Cardiac septum (tissue), 1 donor: ENCODE results near the gene SH2D7. TPM values are rescaled to one million over a fixed set of nuclear protein-coding genes. Genes with fewer than 3 reads are reported as not detected.
"Not testable (repeated sequence)": the region's sequence is repeated elsewhere in the genome, so short reads cannot be mapped to it uniquely, and the experiment has no call there.

Experiments used
- DNase-seq: peaks from one replicate; pipeline ENCODE4 v3.0.0-alpha.2; 2020; ENCODE audit warnings: low spot score
- intact Hi-C: fragments of 100-400 bp; cut with DNase I; formaldehyde crosslinking; loops from one replicate; pipeline ENCODE4 v1.14.0; 2022
- total RNA-seq: library from RNA; stranded (reverse); fragmentation: NEBNext Ultra II Directional; extraction: Animal tissue kit (Norgen Biotek cat#: 25700); gene quantifications from one replicate; pipeline ENCODE4 v1.2.1, GENCODE V29; 2021
- donor health status: DM: no; HTN: no; CAD: no.

Gene SH2D7
- total RNA-seq, 1 donor from 2014 or later, result not detected

DNA sequence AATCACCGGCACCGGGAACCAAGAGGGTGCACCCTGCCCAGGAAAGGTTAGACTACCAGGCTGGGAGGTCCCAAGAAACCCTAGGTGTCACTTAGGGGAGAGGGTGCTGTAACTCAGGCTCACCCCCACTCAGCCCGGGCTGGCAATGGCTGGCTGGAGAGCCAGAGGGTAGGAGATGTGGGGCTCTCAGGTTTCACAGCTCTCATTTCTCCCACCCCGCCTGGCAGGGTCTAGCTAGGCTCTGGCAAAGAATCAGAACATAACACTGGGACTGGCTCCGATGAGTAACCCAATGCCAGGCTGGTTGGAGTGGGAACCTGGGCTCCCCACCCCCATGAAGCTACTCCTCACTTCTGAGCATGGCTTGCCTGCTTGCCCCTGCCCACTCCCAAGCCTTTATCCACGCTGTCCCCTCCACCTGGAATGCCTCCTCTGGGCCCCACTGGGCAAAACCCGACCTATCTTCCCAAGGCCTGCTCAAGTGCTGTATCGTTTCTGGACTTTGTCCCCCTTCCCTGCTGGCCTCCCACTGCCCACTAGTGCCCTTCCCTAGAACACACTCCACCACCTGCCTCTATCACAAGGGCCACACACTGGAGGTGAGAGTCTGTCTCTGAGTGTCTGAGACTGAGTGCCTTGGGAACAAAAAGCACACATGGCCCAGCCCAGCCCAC, 36.9 kb downstream of the SH2D7 start:
- intact Hi-C loops, result no loop called here
- no peak for DNase-seq

DNA sequence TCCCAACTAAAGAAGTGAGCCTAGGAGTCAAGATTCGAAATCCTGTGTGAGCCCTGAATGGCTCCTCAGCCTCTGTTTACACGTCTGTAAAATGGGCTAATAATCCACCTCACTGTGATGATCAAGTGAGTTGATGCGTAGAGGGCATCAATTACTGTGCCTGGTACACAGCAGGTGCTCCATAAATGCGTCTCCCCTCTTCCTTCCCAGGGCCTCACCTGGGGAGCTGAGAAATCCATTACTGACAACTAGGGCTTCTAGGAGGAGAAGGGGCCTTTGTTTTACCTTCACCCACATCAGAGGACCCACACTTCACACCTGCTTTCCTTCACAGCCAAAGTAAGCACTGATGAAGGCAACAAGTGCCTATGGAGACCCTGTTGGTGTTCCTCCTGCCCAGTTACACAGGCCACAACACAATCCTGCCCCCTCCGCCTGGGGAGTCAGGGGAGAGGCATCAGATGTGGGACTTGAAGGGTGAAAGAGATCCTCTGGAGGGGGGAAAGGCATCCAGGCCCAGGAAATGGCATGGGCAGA, 37.5 kb downstream of the SH2D7 start:
- DNase-seq, result no peak
- intact Hi-C loops, result loop anchor here (5.0 kb wide), 1 partner anchor 42 kb away; no protein-coding TSS in a partner anchor

DNA sequence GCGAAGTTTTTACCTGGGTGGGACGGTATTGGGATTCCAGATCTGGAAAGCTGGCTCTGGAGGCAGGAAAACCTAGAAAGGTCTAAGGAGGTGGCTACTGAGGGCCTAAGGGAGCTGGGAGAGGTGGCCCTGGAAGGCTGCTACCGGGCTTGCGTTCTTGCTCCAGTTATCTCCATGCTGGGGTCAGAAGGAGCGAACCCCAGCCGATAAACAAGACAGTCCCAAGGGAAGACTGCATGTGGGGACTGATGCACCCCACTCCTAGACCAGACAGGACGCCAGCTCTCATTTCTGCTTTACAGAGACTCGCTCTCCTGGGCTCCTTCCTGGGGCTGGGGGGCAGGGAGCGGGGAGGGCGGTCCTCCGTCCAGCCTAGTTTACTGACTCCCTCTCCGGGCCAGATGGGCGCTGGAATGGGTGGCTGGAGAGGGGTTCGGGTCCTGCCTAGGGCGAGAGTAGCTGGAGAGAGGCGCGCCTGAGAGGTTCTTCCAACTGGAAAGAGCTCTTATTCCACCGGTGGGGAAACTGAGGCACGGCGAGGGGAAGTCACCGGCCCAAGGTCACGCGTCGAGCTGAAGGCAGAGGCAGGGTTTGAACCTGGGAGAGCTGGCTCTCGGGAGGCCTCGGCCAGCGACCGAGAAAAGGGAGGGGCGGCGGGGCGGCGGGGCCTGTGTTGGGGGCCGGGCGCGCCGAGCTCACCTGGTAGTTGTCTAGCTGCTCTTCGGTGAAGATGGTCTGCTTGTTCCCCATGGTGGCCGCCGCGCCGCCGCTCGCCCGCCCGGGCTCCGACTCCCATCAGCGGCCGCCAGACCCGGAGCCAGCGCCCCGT, 38.3 kb downstream of the SH2D7 start:
- DNase-seq, result peak; percentile 70
- intact Hi-C loops, result loop anchor here (5.0 kb wide), 1 partner anchor 42 kb away; no protein-coding TSS in a partner anchor

DNA sequence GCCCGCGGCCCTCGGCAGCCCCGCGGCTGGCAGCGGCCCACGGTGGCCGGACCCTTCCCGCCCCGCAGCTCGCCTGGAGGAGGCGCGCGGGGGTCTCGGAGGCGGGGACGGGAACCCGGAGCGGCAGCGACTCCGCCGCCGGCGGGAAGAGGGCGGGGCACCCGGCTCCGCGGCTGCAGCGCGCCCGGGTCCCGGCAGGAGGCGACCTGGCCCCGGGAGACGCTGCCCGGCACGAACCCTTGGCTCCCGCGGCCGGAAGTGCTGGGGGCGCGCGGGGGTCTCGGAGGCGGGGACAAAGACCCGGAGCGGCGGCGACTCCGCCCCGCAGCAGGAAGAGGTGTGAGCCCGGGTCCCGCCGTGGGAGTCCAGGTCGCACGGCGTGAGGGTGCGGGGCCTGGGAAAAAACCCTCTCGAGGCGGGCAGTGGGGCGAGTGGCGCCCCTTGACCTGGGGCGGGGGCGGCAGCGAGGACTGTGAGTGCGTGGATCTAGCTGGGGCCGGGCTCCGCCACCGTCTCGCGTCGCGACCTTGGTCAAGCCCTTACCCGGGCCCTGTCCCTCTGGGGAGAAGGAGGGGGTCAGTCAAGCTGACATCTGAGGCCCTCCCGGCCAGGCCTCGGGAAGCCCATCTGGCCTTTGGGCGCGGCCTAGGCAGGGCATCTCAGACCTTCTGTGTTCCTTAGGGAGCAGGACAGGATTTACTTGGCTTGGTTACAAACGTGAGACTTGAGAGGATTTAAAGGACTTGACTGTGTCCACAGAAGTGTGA, 39.1 kb downstream of the SH2D7 start, which contains the start of gene CIB2:
CIB2 (minus strand) TSS at position 151 of the 767 bp plus-strand sequence. CDS start 230 bp downstream, outside the sequence.
- DNase-seq, result peak; percentile 88
- intact Hi-C loops, result loop anchor here (5.0 kb wide), 1 partner anchor 41 kb away; no protein-coding TSS in a partner anchor

DNA sequence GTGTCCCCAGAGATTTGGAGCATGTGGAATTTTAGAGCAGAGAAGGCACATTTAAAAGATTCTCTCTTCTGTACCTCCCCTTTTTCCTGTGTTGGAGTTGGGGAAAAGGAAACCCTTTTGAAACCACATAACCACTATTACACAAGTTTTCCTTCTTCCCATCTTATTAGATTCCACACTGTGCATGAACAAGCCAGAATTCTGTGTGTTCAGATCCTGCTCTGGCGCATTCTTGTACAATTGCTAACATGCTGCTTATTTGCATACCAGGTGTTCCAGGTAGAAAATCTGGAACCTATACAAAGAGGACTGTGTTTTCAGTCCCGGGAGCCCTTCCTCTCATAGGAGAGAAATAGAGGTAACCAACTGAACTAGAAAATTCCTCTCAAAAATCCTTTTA, 41.4 kb downstream of the SH2D7 start:
- intact Hi-C loops, result loop anchor here (5.0 kb wide), 1 partner anchor 38 kb away; no protein-coding TSS in a partner anchor

DNA sequence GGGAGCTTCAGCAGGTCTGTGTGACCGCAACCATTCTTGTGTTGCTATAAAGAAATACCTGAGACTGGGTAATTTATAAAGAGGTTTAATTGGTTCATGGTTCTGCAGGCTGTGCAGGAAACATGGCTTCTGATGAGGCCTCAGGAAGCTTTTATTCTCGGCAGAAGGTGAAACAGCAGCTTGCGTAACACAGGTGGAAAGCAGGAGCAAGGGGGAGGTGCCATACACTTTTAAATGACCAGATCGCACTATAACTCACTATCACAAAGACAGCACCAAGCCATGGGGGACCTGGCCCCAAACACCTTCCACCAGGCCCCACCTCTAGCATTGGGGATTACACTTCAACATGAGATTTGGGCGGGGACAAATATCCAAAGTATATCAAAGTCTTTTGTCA, 47.2 kb downstream of the SH2D7 start:
- intact Hi-C loops, result no loop called here
- DNase-seq, result no peak

More for the DNA sequence above, 41.4 kb downstream of the SH2D7 start:
- DNase-seq, result no peak

DNA sequence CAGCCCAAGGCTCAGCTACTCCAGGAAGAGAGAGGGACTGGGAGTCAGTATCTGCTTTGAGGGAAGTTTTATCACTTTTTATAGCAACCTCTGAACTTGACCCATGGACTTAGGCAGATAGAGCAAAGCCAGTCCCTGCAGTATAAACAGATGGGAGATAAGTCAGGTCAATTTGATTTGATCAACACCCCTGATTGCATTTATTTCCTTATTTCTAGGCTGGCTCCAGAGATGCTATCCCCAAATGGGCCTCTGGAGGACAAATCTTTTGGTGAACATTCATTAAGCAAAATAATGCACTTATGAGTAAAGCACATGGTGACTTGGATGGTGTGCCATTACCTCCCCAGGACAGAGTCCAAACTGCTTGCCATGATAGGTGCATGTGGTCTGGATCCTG, 47.9 kb downstream of the SH2D7 start:
- DNase-seq, result no peak
- intact Hi-C loops, result no loop called here

DNA sequence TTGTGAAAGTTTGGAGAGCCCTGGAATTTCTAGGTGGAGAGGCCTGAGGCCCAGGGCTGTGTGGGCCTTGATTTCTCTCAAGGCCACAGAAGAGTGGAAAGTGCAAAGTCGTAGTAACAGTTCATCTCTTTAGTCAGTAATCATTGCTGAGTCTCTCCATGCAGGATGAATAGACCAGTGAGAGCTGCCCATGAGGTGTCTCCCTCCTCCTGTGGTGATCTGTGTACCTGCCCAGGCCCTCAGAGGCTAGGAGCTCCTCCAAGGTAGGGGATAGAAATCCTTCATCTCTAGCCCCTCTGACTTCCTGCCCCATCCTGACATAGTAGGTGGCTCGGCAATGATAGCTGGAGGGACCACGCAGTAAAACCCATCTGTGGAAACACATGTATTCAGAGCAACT, 50.0 kb downstream of the SH2D7 start:
- no peak for DNase-seq
- intact Hi-C loops, result no loop called here

DNA sequence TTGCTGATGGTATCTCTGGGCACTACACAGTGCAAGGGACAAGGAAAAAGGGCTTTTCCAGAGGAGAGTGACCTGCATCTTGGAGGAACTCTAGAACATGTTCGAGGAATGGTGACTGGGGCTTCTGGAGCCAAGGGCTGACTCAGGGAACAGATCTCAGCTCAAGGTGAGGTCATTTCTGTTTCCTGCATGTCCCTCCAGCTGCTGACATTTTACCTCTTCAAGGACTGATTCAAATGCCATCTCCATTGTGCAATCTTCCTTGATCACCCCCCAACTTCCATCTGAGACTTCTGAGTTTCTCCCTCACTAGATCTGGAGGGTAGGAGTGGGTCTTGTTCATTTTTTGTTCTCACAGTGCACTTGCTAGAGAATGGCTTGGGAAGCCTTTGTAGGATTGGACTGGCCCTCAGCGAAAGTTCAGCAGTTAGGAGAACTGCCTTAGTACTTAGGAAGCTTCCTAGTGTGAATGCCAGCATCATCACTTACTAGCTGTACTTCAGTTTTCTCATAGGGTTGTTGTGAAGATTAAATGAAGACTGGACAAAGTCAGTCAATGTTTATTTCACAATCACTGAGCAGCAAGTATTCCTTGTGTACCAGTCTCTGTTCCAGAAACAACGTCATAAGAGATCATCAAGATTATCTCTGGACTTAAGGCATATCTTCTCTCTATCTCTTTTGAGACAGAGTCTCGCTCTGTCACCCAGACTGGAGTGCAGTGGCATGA, 54.2 kb downstream of the SH2D7 start:
- DNase-seq, result no peak
- intact Hi-C loops, result loop anchor here (5.0 kb wide), 1 partner anchor 291 kb away; the partner anchor contains the start of gene IREB2

DNA sequence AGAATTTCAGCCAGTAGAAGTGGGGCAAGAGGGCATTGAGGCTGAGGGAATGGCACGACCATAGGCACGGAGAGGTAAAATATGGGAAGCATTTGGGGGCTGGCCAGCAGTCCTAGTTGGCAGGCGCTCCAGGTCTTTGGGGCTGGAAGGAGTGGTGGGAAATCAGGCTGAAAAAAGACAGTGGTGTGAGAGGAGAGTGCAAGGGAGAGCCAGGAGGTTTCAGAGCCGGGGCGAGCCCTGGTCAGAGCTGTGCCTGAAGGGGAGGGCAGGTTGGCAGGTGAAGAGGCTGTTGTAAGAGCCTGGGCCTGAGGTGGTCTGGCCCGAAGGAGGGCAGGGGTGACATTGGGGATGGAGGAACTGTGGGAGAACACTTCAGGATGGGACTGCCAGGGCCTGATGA, 55.2 kb downstream of the SH2D7 start:
- DNase-seq, result peak; percentile 82
- intact Hi-C loops, result loop anchor here (5.0 kb wide), 1 partner anchor 290 kb away; the partner anchor contains the start of gene IREB2

DNA sequence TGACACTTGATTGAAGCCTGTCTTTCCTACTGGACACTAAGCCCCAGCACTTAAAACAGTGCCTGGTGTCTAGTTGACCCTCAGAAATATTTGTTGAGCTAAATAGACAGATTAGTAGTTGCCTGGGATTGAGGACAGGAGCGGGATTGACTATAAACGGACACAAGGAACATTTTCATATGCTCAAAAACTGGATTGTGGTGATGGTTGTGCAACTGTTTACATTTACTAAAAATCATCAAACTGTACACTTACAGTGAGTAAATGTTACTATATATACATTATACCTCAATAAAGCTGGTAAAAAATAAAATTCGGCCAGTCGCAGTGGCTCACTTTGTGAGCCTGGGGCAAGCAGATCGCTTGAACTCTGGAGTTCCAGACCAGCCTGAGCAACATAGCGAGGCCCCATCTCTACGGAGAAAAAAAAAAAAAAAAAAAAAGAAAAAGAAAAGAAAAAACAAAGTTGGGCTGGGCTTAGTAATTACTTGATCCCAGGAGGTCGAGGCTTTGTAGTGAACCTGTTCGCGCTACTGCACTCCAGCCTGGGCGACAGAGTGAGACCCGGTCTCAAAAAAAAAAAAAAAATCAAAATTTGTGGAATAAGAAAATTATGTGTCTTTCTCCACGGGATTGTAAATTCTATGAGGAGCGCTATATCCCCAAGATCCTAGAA, 56.2 kb downstream of the SH2D7 start:
- intact Hi-C loops, result loop anchor here (5.0 kb wide), 1 partner anchor 289 kb away; the partner anchor contains the start of gene IREB2
- no peak for DNase-seq

DNA sequence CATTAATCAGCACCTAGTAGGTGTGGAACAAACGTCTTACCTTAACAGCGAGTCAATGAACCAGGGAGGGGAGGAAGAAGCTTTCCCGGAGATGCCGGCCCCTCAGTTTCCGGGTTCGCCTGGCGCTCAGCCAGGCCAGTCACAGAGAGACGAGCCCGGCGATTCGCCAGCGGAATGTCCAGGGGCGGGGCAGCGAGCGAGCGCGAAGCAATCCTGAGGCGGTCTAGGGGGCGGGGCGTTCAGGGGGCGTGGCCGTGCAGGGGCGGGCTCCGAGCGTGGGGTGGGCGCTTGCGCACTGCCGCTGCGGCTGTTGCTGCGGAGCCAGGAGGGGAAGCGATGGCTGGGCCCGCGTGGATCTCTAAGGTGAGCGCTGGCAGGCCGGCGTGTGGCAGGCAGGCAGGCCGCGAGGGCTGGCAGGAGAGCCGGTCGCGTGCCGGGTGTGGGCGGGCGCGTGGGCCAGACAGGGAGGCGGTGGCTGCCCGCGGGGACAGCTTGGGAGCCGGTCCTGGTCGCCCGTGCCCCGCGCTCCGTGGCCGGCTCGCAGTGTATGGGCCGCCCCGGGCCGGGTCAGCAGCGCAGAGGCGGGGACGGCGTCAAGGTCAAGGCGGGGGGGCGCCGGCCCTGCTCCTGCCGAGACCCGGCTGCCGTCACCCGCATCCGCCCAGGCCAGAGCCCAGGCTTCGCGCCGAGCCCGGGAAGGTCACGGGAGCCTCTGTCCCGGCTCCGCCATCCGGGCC, 56.9 kb downstream of the SH2D7 start, which contains the start of gene IDH3A:
IDH3A (plus strand) TSS at position 295 of the 737 bp plus-strand sequence; CDS start at position 337, 42 bp downstream.
- intact Hi-C loops, result loop anchor here (5.0 kb wide), 1 partner anchor 288 kb away; the partner anchor contains the start of gene IREB2
- DNase-seq, result peak; percentile 100

DNA sequence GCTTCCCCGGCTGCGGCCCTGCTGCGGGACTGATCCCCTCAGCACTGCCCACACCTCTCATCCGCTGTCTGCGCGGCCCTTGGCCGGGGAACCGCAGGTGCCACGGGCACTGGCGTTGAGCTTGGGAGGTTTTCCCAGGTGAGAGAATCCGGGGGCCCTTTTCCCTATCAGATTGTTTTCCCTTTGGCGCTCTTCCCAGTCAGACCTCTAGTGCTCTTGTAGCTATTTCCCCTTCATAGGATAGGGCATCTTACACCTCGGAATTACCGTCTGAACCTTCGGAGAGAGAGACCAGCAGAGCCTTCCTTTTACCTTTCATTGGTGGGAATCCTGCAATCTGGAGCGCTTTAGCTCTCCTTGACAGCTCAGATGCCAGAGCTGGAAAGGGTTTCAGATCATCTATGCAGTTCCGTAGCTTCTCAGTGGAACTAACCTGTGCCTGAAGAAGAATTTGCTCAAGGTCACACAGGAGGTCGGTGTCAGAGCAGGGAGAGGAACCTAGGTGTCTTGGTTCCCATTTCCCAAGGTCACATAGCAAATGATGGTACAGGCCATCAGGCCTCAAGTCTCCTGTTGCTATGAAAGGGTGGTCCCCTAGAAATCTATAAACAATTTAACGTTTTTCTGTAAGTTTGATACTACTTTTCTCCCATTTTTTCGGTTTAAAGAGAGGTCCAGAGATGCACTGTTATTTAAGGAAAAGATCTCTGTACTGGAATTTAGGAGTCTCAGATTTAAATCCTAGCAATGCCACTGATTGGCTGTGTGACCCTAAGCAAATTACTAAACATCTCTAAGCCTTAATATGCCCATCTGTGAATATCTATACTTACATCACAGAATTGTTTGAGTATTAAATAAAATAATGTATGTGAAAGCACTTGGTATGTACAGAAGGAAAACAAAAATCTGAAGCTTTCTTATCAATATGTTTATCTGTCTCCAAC, 57.7 kb downstream of the SH2D7 start:
- intact Hi-C loops, result loop anchor here (5.0 kb wide), 1 partner anchor 287 kb away; the partner anchor contains the start of gene IREB2

DNA sequence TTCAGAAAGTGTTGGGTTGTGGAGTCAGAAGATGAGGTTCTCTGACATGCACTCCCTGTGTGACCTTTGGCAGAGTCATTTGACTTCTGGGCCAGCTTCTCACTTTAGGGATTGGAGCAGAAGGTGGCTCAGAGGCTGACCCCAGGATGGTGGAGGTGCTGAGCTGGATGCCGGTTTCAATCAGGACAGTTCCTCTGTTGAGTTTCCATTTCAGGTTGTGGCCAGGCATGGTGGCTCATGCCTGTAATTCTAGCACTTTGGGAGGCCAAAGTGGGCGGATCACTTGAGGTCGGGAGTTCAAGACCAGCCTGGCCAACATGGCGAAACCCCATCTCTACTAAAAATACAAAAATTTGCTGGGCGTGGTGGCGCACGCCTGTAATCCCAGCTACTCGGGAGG, 58.7 kb downstream of the SH2D7 start:
- intact Hi-C loops, DNase-seq: not testable (repeated sequence)

More for the DNA sequence above, 57.7 kb downstream of the SH2D7 start:
- no peak for DNase-seq
